Measurements from ENCODE around the gene CRY1.
"Not testable (repeated sequence)": the region's sequence is repeated elsewhere in the genome, so short reads cannot be mapped to it uniquely, and the experiment has no call there.

Gene CRY1

DNA sequence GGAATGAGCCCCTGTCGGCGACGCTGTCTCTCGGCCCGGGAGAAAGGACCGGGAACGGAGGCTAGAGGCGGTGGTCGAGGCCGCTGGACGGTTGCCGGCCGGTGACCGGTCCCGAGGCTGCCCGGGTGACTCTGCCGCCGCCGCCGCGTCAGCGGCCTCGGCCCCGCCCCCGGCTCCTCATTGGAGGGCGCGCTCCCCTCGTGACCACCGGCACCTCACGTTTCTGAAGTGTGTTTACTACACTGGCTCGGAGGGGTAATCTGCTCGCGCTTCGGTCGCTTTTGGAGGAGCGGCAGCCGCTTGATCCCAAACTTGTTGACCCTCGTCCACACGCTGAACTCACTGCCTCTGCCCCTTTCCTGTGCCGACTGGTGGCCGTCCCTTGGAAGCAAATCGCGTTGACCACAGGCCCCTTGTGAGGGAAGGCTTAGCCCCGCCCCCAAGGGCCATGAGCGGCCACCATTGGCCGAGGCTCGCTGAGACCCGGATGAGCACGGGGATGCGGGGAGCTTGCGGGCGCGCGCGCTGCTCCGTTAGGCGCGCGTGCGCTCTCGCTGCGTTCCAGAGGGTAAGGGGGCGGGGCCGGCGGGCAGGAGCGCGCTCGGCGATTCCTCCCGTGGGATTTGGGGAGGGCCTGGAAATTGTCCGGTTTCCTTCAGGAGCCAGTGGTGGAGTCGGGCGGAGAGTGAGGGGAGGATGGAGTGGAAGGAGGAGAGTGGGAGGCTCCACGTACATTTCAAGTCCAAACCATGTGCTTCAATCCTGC is at the start of gene CRY1:
Gene CRY1 (minus strand): TSS at position 133 of the 766 bp plus-strand sequence. CDS start 588 bp downstream, outside the sequence.
- peak; percentile 95 for DNase-seq

DNA sequence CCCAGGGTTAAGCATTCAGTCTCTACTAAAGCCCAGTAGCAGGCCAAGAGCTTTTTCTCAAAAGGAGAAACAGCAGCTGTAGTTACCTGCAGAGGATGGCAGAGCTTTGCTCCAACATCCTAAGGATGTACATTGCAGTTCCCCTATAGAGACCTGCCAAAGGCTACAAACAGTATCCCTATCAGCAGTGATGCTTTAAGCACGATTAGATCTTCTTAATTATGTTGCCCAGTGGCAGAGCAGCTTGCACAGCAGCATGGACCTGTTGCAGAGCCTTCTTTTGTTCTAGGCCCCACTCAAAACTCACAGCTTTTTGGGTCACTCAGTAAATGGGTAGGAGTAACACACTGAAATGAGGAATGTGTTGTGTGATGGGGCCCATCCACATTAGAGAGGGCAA is 46.4 kb upstream of the CRY1 start:
- no peak for DNase-seq

DNA sequence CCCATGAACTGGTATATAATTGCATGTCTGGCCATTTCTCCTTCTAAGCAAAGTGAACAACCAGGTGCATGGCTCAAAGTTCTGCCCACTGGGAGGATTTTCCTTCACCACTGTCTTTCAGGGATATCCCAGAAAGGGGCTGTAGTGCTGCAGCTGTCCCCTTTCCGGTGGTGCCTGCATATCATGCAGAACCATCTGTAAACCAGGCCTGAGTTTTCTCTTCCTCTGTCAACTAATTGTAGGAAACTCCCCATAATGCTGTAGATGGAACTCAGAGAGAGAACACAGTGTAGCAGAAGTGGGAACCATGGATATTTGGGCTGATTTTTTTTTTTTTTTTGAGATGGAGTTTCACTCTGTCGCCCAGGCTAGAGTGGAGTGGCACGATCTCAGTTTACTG is 45.6 kb upstream of the CRY1 start:
- no peak for DNase-seq

DNA sequence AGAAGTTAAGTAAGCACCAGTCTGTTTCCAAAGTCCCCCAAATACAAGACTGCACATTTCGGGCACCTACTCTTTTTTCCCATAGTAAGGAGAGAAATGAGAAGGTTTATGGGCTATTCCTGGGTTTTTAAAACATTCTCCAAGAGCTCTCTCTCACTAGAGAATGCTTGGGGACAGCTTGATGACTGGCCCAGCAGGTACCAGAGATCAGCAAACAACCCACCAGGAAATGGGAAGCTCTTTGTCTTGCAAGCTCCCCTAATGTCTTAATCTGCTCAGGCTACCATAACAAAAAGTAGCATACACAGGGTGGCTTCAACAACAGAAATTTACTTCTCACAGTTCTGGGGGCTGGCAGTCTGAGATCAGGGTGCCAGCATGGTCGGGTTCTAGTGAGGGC is 41.8 kb upstream of the CRY1 start:
- DNase-seq: no peak

DNA sequence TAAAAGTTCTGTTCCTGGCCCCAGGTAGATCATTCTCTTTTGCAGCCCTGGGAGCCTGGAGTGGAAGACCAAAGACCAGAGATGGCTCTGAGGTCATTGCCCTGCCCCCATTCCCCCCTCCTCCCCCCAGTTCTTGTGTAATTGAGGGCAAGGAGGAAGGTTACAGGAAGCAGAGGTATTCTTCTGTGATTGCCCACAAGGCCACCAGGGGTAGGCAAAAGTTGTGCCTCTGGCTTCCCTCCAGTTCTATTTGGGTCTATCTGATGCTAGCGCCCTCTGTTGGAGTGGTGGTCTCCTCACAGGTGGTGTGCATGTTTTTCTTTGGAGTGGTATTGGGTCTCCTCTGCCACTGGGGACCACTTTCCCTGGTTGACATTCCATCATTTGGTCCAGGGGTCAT is 41.2 kb upstream of the CRY1 start:
- peak; percentile 51 for DNase-seq

DNA sequence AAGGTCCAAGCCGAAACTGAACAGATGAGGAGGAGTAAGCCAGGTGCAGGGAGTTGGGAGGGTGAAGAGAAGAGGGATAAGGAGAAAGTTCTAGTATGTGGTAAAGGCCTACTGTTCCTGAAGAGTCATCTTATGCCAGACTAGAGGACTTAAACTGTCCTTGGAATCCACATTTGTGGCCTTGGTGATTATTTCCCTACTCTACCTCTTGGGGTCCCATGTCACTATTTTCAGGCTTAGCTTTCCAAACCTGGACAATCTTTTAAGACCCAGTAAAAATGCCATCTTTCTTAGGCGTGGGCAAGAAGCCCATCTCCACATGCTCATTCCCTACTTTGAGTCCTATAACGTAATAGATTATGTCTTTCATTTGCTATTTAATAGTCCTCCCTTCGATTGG is 40.1 kb upstream of the CRY1 start:
- no peak for DNase-seq

DNA sequence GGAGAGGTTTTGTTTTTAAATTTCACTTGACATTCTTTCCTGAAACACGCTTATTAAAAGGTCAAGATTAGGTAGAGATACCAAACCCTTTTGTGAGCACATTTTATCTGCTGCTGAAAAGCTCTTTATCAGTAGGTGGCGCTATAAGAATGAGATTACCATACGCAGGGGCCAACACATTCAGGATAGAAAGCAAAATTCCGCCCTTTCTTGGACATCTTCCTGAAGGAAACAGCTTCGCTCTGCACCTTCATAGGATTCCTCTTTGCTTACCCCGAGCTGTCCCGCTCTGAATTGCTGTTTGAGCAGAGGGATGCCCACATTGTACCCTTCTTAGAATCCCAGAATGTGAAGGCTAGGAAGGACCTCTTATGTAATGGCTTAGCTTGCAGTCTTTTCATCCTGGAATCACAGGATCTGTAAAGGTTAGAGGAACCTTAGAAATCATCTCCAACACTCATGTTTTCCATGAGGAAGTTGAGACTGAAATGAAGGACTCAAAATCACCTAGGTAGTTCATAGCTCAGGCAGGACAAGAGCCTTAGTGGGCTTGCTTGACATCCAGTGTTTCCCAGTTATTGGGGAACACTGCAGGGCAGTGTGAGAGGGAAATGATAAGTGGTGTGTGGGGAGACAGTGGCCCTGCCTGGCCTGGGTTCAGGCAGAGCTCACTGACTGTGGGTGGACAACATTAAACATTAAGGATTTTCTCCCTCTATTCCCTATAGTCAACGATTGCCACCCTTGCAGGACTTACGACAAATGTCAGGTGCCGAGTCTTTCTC is 38.7 kb upstream of the CRY1 start:
- peak; percentile 59 for DNase-seq

DNA sequence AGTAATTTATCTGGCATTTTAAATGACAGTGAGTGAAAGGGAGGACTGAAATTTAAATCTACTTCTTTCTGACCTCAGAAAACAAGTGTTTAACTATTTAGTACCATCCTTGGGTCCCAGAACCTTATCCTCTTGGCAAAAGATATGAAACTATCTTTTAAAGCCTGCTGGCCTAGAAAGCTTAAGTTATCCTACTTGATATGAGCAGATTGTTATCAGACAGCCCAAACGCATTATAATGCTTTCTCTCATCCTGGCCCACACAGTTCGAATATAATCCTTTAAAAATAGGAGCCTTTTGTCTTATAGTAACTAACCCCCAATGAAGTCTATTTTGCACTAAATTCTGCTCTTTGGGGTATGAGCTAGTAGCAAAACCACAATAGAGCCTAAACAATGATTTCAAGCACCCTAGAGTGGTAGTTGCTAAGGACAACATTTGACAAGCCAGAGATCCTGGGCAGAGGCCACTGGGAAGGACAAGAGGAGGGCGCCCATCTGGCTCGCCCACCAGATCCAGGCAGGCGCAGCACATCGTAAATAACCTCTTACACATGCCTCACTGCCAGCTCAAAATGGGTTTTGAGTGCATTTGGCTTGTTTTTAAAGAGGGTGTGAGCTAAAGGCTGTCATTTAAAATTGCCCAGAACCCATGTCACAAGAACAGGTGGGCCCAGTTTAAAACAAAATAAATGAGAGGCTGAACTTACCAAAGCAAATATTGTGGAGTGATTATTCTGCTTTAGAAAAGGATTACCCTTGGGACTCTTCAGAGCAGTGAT is 37.7 kb upstream of the CRY1 start:
- no peak for DNase-seq

DNA sequence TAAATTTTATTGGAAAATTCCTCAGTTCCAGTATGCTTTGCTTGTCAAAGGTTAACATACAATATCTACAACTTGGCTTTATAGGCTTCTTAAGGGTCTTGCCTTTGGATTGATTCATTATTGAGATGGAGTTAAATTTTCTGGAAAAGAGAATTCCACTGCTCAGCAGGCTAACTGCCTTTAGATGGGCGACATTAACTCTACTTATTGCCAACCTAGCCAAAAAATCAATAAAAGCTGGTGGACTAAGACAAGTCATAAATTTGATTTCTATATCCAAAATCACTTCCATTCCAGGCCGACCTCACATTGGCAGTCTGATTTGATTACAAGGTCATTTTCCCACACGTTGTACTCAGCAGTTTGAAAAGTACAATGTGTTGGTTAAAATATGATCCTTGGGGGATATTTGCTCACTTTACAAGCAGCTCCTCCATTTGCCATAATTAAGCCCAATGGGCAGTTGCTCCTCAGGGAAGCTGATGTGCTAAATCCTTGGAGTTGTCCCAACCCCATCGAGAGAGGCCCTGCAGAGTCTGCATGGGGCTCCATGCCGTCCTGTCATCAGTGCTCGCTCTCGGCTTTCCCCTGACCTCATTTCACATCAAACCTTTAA is 36.1 kb upstream of the CRY1 start:
- no peak for DNase-seq

DNA sequence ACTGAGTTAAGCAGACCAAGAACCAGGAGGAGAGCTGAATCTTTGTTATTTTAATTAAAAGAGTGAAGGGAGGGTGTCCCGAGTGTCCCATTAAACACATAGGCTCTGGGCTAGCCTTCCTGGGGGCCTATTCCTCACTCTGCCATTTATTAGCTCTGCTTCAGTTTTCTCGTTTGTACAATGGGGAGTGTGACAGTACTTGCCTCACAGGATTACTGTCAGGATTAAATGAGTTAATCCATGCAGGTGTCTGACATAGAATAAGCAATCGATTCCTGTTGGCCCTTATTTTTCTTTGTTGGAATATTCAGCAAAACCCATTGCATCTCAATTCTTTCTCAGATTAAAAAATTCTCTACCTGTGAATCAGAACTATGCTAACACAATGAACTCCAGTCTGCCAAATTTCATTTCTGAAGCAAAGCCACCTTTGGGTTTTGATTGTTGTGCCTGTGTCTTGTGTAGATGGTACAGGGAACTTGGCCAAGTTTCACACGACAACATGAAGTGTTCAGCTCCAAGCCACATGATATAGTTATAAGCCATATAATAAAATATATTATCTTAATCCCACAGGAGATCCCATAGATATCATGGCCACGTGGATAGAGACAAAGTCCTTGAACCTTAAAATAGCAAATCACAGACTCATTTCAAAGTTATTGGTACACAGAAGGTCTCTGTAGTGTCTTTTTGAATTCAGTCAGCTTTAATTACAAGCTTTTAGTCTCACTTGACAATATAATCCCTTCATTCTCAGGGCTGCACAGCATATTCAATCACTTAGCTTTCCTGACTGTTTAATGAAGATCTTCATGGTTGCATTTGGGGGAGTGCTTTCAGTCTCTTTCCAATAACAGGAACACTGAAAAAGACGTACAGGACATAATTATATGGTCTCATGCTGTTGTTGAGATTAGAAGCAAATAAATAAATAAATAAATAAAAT is 34.4 kb upstream of the CRY1 start:
- no peak for DNase-seq

DNA sequence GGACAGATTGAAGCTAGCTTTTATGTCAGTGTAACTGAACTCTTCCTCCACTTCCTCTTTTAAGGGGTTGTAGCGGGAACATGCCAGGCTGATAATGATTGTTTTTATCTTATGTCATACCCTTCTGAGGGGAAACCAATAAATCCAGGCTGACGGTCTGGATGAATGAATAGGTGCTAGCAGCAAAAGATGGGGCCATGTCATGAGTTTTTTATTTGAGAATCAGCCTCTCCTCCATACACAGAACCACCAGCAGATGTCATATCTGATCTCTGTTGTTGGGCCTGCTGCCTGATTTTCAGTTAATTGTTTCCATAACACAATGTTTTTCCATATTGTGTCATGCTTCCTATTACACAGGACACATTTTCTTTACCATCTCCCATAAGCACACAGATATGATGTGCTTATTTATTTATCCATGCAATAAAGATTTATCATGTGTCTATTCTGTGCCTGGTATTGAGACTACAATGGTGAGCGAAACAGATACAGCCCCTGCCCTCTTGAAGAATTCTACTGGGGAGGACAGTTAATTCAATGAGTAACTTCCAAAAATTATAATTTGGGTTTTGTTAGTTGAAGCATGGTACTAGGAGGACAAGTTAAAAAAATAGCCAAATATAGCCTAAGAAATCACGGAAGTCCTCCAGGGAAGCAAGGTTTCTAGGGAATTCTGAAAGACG is 33.6 kb upstream of the CRY1 start:
- DNase-seq: no peak

DNA sequence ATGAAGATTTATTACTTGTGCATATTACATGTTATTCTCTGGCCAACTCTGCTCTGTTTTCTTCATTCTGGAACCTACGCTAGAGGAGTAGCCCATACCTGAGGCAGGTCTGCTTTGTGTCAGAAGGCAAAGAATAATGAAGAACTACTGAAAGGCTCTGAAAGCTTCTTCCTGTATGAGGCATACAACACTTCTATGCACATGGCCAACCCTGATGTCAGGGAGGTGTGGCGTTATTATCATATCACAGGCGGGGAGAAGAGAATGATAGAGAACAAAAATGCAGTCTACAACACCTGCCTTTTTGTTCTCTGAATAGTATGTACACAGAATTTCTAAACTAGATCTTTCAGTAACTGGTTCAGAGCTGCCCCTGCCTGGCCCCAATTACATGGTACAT is 32.5 kb upstream of the CRY1 start:
- DNase-seq: no peak

DNA sequence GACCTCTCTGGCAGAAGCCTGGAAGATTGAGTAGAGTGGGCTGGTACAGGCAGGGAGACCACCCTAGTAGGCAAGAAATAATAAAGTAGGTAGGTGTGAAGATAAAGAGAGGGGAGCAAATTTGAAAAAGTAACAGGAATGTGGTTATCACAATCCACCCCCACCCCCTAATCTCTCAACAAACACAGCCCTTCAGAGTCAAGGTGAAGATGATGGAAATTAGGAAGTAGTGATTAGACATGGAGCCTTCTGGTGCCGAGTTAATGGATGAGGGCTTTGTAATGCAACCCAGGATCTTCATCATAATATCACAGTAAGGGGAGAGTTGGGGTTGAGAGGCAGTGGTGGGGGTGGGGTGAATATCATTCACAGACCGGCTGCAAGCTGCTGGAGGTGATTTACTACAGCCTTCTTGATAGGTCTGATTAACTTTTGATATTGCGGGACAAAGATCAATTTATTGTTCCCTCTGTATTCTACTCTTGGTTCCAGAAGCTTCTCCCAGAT is 29.2 kb upstream of the CRY1 start:
- DNase-seq: no peak

DNA sequence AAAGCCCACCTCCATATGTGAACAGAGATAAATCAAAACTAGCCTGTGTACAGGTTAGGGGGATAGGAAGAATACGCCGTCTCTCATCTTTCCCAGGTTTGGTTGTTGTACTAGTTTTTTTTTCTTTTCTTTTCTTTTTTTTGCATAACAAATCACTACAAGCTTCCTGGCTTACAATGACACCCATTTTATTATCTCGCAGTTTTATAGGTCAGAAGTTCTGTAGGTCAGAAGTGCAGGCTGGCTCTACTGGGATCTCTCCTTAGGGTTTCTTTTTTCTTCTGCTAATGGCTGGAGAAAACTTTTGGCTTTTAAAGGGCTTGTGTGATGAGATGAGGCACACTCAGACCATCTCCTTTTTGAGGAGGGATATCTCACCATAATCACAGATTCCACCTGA is 25.7 kb upstream of the CRY1 start:
- no peak for DNase-seq

DNA sequence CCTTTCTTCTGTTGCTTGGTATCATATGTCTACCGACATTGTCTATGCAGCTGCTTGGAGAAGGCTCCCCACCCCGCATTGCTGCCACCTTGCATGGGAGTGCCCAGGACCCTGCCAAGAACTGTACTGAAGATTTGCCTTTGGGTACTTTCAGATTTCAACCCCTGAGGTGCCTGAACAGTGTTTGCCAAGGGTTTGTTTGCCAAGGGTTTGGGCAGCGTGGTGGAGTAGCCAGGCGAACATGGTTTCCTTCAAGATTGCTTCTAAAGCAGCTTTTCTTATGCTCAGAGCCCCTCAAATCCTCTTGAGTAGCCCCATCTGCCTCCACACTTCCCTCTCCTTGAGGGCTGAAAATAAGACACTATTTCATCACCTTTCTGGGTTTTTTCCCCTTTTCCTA is 25.3 kb upstream of the CRY1 start:
- DNase-seq: no peak

DNA sequence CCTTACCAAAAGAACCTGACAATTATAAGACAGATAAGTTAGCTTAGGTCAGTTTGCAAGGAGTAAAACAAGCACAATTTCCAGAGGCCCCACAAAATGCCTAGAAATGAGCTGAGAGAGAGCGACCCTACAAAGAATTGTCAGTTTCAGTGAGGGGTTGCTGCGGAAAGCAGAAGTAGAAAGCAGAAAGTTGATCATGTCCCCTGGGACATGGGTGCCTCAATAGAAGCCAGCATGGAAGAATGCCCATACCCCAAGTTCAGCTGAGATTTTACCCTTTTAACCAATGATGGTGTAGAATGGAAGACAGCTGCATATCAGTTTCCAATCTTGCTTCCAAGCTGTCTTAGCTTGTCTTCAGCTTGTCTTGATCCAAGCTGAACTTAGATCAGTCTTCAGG is 21.8 kb upstream of the CRY1 start:
- no peak for DNase-seq

DNA sequence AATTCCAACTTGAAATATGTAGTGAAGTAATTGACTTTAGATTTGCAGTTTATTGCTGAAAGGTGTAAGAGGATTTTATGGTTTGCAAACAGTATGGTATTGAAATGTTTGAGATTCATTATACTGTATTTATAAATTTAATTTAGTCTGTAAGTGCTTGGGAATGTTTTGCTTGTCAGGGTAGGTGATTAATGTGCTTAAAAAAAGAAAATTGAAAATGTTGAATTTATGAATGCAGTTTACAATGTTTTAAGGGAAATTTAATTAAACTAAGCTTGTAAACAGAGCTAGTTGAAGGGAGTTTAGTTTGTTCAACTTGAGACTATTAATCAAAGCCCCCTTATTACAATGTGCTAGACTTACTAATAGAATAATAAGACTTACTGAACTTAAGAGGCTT is 18.0 kb upstream of the CRY1 start:
- no peak for DNase-seq

DNA sequence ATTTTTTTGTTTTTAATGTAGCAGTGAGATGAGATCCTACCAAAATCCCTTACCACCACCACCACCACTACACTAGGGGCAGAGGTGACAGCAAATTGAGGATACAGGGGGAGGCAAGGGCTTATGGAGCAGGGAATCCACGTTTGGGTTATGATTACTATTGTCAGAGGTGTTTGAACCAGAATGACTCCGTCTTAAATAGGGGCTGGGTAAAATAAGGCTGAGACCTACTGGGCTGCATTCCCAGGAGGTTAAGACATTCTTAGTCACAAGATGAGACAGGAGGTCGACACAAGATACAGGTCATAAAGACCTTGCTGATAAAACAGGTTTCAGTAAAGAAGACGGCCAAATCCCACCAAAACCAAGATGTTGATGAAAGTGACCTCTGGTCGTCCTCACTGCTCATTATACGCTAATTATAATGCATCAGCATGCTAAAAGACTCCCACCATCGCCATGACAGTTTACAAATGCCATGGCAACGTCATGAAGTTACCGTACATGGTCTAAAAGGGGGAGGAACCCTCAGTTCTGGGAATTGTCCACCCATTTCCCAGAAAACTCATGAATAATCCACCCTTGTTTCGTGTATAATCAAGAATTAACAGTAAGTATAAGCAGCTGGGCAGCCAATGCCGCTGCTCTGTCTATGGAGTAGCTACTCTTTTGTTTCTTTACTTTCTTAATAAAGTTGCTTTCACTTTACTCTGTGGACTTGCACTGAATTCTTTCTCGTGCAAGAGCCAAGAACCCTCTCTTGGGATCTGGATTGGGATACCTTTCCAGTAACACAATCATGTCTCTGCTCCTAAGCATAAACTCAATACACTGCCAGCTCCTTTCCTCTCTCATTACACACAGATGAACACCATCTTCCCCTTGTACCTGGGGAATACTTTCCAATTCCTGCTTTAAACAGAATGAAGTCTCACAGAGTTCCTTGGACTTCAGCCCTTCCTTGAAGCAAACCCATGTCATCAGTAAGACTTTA is 16.7 kb upstream of the CRY1 start:
- no peak for DNase-seq

DNA sequence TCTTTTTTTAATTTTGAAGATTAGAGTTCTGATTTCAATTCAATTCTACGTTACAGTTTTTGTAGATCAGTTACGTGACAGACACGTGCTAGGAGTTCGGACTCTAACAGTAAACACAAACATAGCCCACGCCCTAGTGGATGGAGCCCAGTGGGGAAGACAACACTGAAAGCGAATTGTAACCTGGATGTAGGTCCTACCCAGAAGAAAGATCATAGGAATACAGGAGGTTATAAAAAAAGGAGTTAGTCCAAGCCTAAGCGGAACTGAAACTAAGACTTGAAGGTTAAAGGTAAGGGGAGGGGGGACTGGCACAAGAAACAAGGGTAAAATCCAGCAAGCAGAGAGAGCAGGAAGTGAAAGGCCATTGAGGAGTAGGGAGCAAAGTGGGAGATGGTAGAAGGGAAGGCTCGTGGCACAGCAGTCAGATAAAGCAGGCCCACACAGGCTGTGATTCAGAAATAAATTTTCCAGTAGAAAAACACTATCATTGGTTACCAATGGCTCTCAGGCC is 15.7 kb upstream of the CRY1 start:
- DNase-seq: no peak

DNA sequence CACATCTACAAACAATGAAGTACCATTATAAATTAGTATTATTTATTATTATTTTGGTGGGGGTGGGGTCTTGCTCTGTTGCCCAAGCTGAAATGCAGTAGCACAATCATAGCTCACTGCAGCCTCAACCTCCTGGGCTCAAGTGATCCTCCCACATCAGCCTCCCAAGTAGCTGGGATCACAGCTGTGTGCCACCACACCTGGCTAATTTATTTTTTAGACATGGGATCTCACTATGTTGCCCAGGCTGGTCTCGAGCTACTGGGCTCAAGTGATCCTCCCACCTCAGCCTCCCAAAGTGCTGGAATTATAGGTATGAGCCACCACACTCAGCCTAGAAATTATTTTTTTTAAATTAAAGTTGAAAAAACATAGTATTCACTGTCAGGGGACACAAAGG is 15.0 kb upstream of the CRY1 start:
- DNase-seq: not testable (repeated sequence)
